ENCODE measurements around the gene BORCS5. TPM values are rescaled to one million over a fixed set of nuclear protein-coding genes. Genes with fewer than 3 reads are reported as not detected.

BORCS5 gene
- total RNA-seq, 1 experiment from 2014 or later, result 7.8 TPM

- Histone ChIP-seq H3K4me1 (ENCODE audit: control insufficient read depth, insufficient read depth, low read length) (no peaks in the 10 kb centered on the region), H3K9me3 (ENCODE audit: control insufficient read depth, insufficient read depth, low read depth, low read length) (no peaks in the 10 kb centered on the region), H3K27ac (ENCODE audit: low read length) (no peak overlapping the region), H3K27me3 (ENCODE audit: control insufficient read depth, insufficient read depth, low read length) (no peaks in the 10 kb centered on the region), H3K4me3 (ENCODE audit: low read depth in 2 of 2, low read length in 2 of 2) (no peak overlapping the region), H3K36me3 (ENCODE audit: control insufficient read depth, insufficient read depth, low read length) (no peaks in the 10 kb centered on the region)
- BruUV-seq (replicated peaks), result no TSS peak
- no peak for ATAC-seq
- intact Hi-C loops (cut with micrococcal nuclease; ENCODE audit: unreplicated experiment), result no loop called here
- POLR2A ChIA-PET, result no interaction called here
- in situ Hi-C loops (cut with HindIII; ENCODE audit: low pct_unique_long_range_greater_than_20kb, low sequenced_read_pairs), result no loop called here
- CTCF ChIA-PET, result no interaction called here
- TF ChIP-seq REST (IDR thresholded peaks at IDR 0.05; ENCODE audit: insufficient read depth in 1 of 2, low read depth in 2 of 2, low read length in 1 of 2), result no peak
- no peak for TF ChIP-seq TCF7L2 (IDR thresholded peaks at IDR 0.05; ENCODE audit: low read depth, low read length)
- no peak for TF ChIP-seq POLR2AphosphoS5 (IDR thresholded peaks at IDR 0.05; ENCODE audit: low read depth, low read length)
- no peak for TF ChIP-seq CTCF (IDR thresholded peaks at IDR 0.05)
- DNase-seq (ENCODE audit: low read depth, low spot score), result no peak
Observed at GRCh38 chr12:12323591-12323990, 33.3 kb upstream of the BORCS5 start.

GRCh38 chr12:12326262-12326661 lies 30.6 kb upstream of the BORCS5 start:
- Histone ChIP-seq H3K4me3 (ENCODE audit: low read depth in 2 of 2, low read length in 2 of 2) (no peak overlapping the region), H3K36me3 (ENCODE audit: control insufficient read depth, insufficient read depth, low read length) (no peaks in the 10 kb centered on the region), H3K27me3 (ENCODE audit: control insufficient read depth, insufficient read depth, low read length) (no peaks in the 10 kb centered on the region), H3K9me3 (ENCODE audit: control insufficient read depth, insufficient read depth, low read depth, low read length) (no peaks in the 10 kb centered on the region), H3K4me1 (ENCODE audit: control insufficient read depth, insufficient read depth, low read length) (no peaks in the 10 kb centered on the region), H3K27ac (ENCODE audit: low read length) (no peak overlapping the region)
- ATAC-seq, result no peak
- intact Hi-C loops (cut with micrococcal nuclease; ENCODE audit: unreplicated experiment) (loop anchor here (2.0 kb wide), 1 partner anchor 245 kb away; no protein-coding TSS in a partner anchor), in situ Hi-C loops (cut with HindIII; ENCODE audit: low pct_unique_long_range_greater_than_20kb, low sequenced_read_pairs) (no loop called here)
- no peak for TF ChIP-seq POLR2AphosphoS5 (IDR thresholded peaks at IDR 0.05; ENCODE audit: low read depth, low read length)
- no peak for TF ChIP-seq CTCF (IDR thresholded peaks at IDR 0.05)
- TF ChIP-seq TCF7L2 (IDR thresholded peaks at IDR 0.05; ENCODE audit: low read depth, low read length), result no peak
- no peak for TF ChIP-seq REST (IDR thresholded peaks at IDR 0.05; ENCODE audit: insufficient read depth in 1 of 2, low read depth in 2 of 2, low read length in 1 of 2)
- TF ChIP-seq SIN3A (IDR thresholded peaks at IDR 0.05; ENCODE audit: borderline replicate concordance, insufficient read depth, low read depth, low read length), result no peak
- ChIA-PET CTCF (no interaction called here), POLR2A (no interaction called here)
- BruUV-seq (replicated peaks), result no TSS peak
- DNase-seq (ENCODE audit: low read depth, low spot score), result no peak

Data from Panc1 (cell line).